Endothelial cell of umbilical vein (primary cell): Measurements from ENCODE around the gene FYN. TPM values are rescaled to one million over a fixed set of nuclear protein-coding genes. Genes with fewer than 3 reads are reported as not detected.

Source experiments
- BruUV-seq: library from RNA; stranded (reverse); fragments of 400-500 nt; replicated peaks from 2 replicates; lab custom pipeline; 2021; lab: Mats Ljungman, UMichigan
- CTCF ChIA-PET: fragments of 300-600, 350-600 bp; sonication (Branson Sonifier 250); formaldehyde crosslinking; loops from one replicate; lab custom pipeline; 2021; ENCODE audit warnings: antibody characterized with exemption, inconsistent platforms; lab: Charles Lee
- POLR2A ChIA-PET: fragments of 300-600, 350-600 bp; sonication (Branson Sonifier 250); formaldehyde crosslinking; loops from one replicate; lab custom pipeline; 2021; ENCODE audit warnings: antibody characterized with exemption, inconsistent platforms; lab: Charles Lee
- DNase-seq: peaks from one replicate; pipeline ENCODE4 v3.0.0-alpha.2; 2011; ENCODE audit warnings: low read depth, low spot score
- FAIRE-seq: peaks from 2 replicates; lab custom pipeline; 2011; peaks lifted over from hg19 to GRCh38; lab: Jason Lieb, UNC
- H2AFZ ChIP-seq: 2 replicates; pipeline ENCODE4 v1.6.0; 2012; ENCODE audit warnings: low read depth, low read length, control low read depth, inconsistent platforms
- H3K27ac ChIP-seq: 2 replicates; pipeline ENCODE4 v1.5.1; 2011; ENCODE audit warnings: low read depth, mild to moderate bottlenecking, control low read depth, low read length, moderate library complexity; ENCODE audit not compliant: insufficient read depth
- H3K27me3 ChIP-seq, 2 experiments: 2 replicates each; pipeline versions ENCODE4 v1.6.0 to v1.6.1; 2011; ENCODE audit warnings: low read length in 2 of 2, mixed read lengths in 1 of 2; ENCODE audit not compliant: control insufficient read depth in 2 of 2, insufficient read depth in 2 of 2
- H3K36me3 ChIP-seq, 2 experiments: 2 replicates in 1 of 2; 3 replicates in 1 of 2; pipeline ENCODE4 v1.5.1; 2011; ENCODE audit warnings: low read length in 2 of 2, mild to moderate bottlenecking in 1 of 2, moderate library complexity in 1 of 2; ENCODE audit not compliant: control insufficient read depth in 2 of 2, insufficient read depth in 2 of 2; ENCODE audit errors: extremely low read depth in 1 of 2
- H3K4me1 ChIP-seq: 3 replicates; pipeline ENCODE4 v1.5.1; 2011; ENCODE audit warnings: mild to moderate bottlenecking, low read length; ENCODE audit not compliant: control insufficient read depth, insufficient read depth; ENCODE audit errors: extremely low read depth
- H3K4me2 ChIP-seq: 2 replicates; pipeline ENCODE4 v1.6.1; 2011; ENCODE audit warnings: low read length, control low read depth, mixed read lengths; ENCODE audit not compliant: insufficient read depth
- H3K4me3 ChIP-seq, 3 experiments: fragments of 200-600 bp in 1 of 3; sonication (generic), shearing (Covaris generic) in 1 of 3; replicated peaks in 1 of 3; 2 replicates each; pipeline ENCODE4 v1.5.1; 2011 to 2016; ENCODE audit warnings: control low read depth in 3 of 3, low read length in 3 of 3, mild to moderate bottlenecking in 2 of 3, inconsistent platforms in 1 of 3, low read depth in 1 of 3, moderate library complexity in 1 of 3; ENCODE audit not compliant: insufficient read depth in 1 of 3
- H3K79me2 ChIP-seq: 2 replicates; pipeline ENCODE4 v1.6.0; 2012; ENCODE audit warnings: low read length, inconsistent platforms; ENCODE audit not compliant: control insufficient read depth, insufficient read depth
- H3K9ac ChIP-seq: replicated peaks from 2 replicates; pipeline ENCODE3; 2011; ENCODE audit warnings: low read length, control low read depth; ENCODE audit not compliant: insufficient read depth; ENCODE audit errors: extremely low read depth
- H3K9me1 ChIP-seq: replicated peaks from 3 replicates; pipeline ENCODE4 v1.6.0; 2011; ENCODE audit warnings: mild to moderate bottlenecking, low read length; ENCODE audit not compliant: control insufficient read depth, insufficient read depth; ENCODE audit errors: extremely low read depth
- H3K9me3 ChIP-seq: replicated peaks from 2 replicates; pipeline ENCODE4 v1.5.1; 2012; ENCODE audit warnings: low read length, inconsistent platforms; ENCODE audit not compliant: control insufficient read depth, insufficient read depth
- H4K20me1 ChIP-seq: replicated peaks from 2 replicates; pipeline ENCODE3; 2011; ENCODE audit warnings: mild to moderate bottlenecking, low read length; ENCODE audit not compliant: control insufficient read depth, insufficient read depth; ENCODE audit errors: extremely low read depth
- CTCF ChIP-seq, 2 donors: IDR thresholded peaks; 1 replicate in 1 of 2; 2 replicates in 1 of 2; pipeline ENCODE4 v1.5.1; 2011; ENCODE audit warnings: low read length in 2 of 2, mild to moderate bottlenecking in 2 of 2, moderate library complexity in 2 of 2, control low read depth in 1 of 2, inconsistent platforms in 1 of 2, low read depth in 1 of 2; ENCODE audit not compliant: insufficient read depth in 1 of 2; ENCODE audit errors: extremely low read depth in 1 of 2
- FOS ChIP-seq: IDR thresholded peaks from 2 replicates; pipeline ENCODE4 v1.6.1; 2011; ENCODE audit warnings: mild to moderate bottlenecking, low read length, moderate library complexity, borderline replicate concordance; ENCODE audit not compliant: insufficient read depth
- GATA2 ChIP-seq: IDR thresholded peaks from 2 replicates; pipeline ENCODE4 v1.7.0; 2011; ENCODE audit warnings: low read depth, mild to moderate bottlenecking, moderate library complexity, mixed read lengths, low read length; ENCODE audit not compliant: insufficient read length, insufficient read depth
- JUN ChIP-seq: IDR thresholded peaks from 2 replicates; pipeline ENCODE4 v1.6.1; 2011; ENCODE audit warnings: borderline replicate concordance, low read depth; ENCODE audit not compliant: insufficient read length, insufficient read depth
- MYC ChIP-seq: IDR thresholded peaks from one replicate; pipeline ENCODE4 v1.6.1; 2011; ENCODE audit warnings: mild to moderate bottlenecking, low read depth, low read length
- POLR2AphosphoS5 ChIP-seq: IDR thresholded peaks from 2 replicates; pipeline ENCODE4 v1.6.1; 2012; ENCODE audit warnings: low read depth, mild to moderate bottlenecking, control low read depth, low read length, moderate library complexity; ENCODE audit not compliant: insufficient read depth
- dilution Hi-C: fragments of 300-500 bp; cut with MboI; formaldehyde crosslinking; loops from one replicate; pipeline ENCODE4 v1.15.0; 2019; ENCODE audit warnings: low sequenced_read_pairs; ENCODE audit not compliant: extremely low pct_ligation_motif_present
- intact Hi-C: fragments of 100-400 bp; cut with micrococcal nuclease; formaldehyde crosslinking; loops from one replicate; pipeline ENCODE4 v1.10.0; 2022
- polyA plus RNA-seq, 4 experiments: library from polyadenylated mRNA; depleted of rRNA in 3 of 4; stranded (reverse) in 3 of 4; unstranded in 1 of 4; fragments of >200 nt; gene quantifications; 2 replicates each; pipeline versions ENCODE4 v1.2.1 to v1.2.3, GENCODE V29; 2011 to 2012; ENCODE audit warnings: missing spikeins in 1 of 4
- total RNA-seq: library from RNA; stranded (reverse); gene quantifications from 2 replicates; pipeline ENCODE4 v1.2.3, GENCODE V29; 2021

Gene FYN
- total and polyA plus RNA-seq, 2 donors (not counting 3 experiments of a cell fraction or from before 2014, with no cell fraction given) = 69.0 to 143 TPM

GRCh38 chr6:111754423-111754822 lies 118.8 kb downstream of the FYN start:
- POLR2A ChIA-PET = no interaction called here
- FAIRE-seq = peak; percentile 81
- no peaks in the 10 kb centered on the region for H3K9me3 ChIP-seq
- H2AFZ ChIP-seq = no peak overlapping the region
- intact Hi-C loops (loop anchor here (2.0 kb wide), 2 partner anchors 48 to 118 kb away; partner anchors contain the start of gene FYN), dilution Hi-C loops (no loop called here)
- CTCF ChIA-PET = interaction anchor here (1.0 to 3.3 kb wide), 5 partner anchors 16 to 289 kb away, joined by 3 to 9 read pairs (median 3); partner anchors contain the start of gene FYN
- peak overlapping the region; percentile 87 for H3K27ac ChIP-seq
- peak overlapping the region; percentile 68 for H3K4me2 ChIP-seq
- H3K36me3 ChIP-seq = no peaks in the 10 kb centered on the region
- no TSS peak for BruUV-seq
- H3K4me1 ChIP-seq = peaks cover 90% of the 10 kb centered on the region
- no peaks in the 10 kb centered on the region for H3K27me3 ChIP-seq
- peaks cover 8% of the 10 kb centered on the region for H3K79me2 ChIP-seq
- TF ChIP-seq FOS (peak; percentile 29), MYC (no peak), CTCF (IDR thresholded peaks at IDR 0.05; ENCODE audit: extremely low read depth in 1 of 2, insufficient read depth in 1 of 2, low read depth in 1 of 2, low read length in 2 of 2) (no peak), JUN (peak; percentile 54), POLR2AphosphoS5 (peak; percentile 76), GATA2 (peak; percentile 73)
- H3K4me3 ChIP-seq = no peak overlapping the region
- no peaks in the 10 kb centered on the region for H4K20me1 ChIP-seq
- no peaks in the 10 kb centered on the region for H3K9me1 ChIP-seq
- H3K9ac ChIP-seq = peak overlapping the region; percentile 64
- DNase-seq = peak; percentile 93
